ENCODE measurements around the gene GAA.

GRCh38 chr17:80106751-80107150 lies 5.4 kb downstream of the GAA start:
- TF ChIP-seq, protein P1, sequence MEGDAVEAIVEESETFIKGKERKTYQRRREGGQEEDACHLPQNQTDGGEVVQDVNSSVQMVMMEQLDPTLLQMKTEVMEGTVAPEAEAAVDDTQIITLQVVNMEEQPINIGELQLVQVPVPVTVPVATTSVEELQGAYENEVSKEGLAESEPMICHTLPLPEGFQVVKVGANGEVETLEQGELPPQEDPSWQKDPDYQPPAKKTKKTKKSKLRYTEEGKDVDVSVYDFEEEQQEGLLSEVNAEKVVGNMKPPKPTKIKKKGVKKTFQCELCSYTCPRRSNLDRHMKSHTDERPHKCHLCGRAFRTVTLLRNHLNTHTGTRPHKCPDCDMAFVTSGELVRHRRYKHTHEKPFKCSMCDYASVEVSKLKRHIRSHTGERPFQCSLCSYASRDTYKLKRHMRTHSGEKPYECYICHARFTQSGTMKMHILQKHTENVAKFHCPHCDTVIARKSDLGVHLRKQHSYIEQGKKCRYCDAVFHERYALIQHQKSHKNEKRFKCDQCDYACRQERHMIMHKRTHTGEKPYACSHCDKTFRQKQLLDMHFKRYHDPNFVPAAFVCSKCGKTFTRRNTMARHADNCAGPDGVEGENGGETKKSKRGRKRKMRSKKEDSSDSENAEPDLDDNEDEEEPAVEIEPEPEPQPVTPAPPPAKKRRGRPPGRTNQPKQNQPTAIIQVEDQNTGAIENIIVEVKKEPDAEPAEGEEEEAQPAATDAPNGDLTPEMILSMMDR (IDR thresholded peaks at IDR 0.05): no peak
- TF ChIP-seq POLR2AphosphoS5 (IDR thresholded peaks at IDR 0.05): no peak
- no peak for TF ChIP-seq EP300 (IDR thresholded peaks at IDR 0.05)
